GM19468 (cell line): ENCODE measurements around the gene ACSM2A.
"Not testable (repeated sequence)": the region's sequence is repeated elsewhere in the genome, so short reads cannot be mapped to it uniquely, and the experiment has no call there.

Source experiments
- ATAC-seq: cut with Tn5 transposase; IDR thresholded peaks from one replicate; pipeline ENCODE4 v1.9.1; 2021; ENCODE audit warnings: mild to moderate bottlenecking, moderate library complexity, moderate number of reproducible peaks; ENCODE audit not compliant: unreplicated experiment; ENCODE audit errors: extremely low read depth

Gene ACSM2A

DNA sequence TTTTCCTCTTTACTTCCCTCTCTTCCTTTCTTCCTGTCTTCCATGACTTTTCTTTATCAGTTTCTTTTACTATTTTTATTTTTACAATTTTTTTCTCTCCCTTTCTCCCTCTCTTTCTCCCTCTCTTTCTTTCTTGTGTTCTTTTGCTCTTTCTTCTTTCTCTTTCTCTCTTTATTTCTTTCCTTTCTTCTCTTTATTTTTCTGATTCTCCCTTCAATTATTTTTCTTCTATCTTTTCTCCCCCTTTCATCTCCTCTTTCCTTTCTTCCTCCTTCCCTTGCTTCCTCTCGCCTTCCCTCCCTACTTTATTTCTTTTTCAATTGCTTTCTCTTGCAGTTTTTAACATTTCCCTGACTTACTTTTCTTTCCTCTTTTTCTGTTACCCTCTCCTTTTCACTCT lies 85.3 kb downstream of the ACSM2A start:
- ATAC-seq: not testable (repeated sequence)
